HG02943 (cell line): ENCODE data around the gene VPS37C.

Source experiments
- ATAC-seq: cut with Tn5 transposase; IDR thresholded peaks from one replicate; pipeline ENCODE4 v1.9.1; 2021; ENCODE audit warnings: mild to moderate bottlenecking, low read depth, moderate library complexity; ENCODE audit not compliant: unreplicated experiment

VPS37C gene

DNA sequence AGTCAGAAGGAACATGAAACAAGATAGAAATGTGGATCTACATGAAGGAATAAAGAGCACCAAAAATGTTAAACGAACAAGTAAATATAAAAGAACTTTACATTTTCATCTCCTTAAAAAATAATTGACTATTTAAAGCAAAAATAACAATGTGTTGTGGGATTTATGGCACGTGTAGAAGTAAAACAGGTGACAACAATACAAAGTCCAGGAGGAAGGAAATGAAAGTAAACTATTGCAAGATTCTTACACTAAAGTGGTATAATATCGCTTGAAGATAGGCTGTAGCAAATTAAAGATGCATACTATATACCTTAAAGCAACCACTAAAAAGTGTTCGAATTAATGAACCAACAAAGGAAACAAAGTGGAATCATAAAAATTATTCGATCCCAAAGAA lies 5.5 kb downstream of the VPS37C start:
- ATAC-seq, result no peak

GRCh38 chr11:61155312-61155711 lies 5.9 kb downstream of the VPS37C start:
- ATAC-seq, result no peak

DNA sequence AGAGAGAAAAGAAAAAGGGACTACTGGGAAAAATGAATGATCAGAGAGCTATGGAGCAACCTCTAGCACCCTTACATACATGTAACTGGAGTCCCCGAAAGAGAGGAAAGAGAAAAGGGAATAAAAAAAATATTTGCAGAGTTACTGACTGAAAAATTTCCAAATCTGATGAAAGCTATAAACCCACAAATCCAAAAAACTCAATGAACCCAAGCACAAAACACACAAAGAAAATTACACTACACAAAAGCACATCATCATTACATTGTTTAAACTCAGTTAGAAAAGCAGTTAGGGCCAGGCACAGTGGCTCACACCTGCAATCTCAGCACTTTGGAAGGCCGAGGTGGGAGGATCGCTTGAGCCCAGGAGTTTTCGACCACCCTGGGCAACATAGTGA lies 6.7 kb downstream of the VPS37C start:
- no peak for ATAC-seq

DNA sequence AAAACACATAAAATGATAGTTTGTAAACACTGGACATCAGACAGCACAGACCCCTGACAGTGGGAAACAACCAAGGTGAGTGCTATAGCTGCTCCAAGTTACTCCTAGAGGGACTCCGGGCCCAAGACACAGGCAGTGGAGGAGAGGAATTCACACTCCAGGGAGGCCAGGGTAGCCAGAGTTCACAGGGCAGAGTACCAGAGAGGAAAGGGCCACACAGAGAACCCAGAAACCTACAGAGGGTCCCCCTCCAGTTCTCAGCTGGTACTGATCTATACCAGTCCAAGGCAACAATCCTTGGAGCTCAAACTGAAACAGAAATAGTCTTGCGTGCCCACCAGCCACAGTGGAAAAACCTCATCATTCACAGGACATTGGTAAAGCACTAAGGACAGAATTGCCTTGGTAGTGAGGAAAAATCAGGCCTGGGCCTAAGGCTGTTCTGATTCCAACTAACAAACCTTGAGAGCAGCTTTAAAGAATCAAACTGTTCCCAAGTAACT lies 7.6 kb downstream of the VPS37C start:
- ATAC-seq, result no peak

DNA sequence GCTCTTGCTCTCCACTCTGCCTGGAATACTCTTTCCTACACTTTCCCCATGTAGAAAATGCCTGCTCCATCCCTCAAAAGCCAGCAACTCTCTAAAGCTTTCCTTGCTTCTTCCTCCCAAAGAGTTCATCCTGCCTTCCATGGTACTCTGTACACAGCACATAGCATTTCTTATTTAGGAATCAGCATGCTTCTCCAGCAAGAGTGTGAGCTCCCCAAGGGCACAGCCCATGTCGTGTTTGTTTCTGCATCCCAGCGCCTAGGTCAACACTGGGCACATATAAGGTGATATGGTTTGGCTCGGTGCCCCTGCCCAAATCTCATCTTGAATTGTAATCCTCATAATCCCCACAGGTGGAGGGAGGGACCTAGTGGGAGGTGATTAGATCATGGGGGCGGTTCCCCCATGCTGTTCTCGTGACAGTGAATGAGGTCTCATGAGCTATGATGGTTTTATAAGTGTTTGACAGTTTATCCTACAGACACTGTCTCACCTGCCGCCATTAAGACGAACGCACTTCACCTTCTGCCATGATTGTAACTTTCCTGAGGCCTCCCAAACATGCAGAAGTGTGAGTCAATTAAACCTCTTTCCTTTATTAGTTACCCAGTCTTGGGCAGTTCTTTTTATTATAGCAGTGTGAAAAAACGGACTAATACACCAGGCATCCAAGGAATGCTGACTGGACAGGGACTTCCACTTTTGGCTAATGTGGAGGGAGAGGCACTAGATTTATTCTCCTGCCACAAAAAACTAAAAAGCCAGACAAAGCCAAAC lies 8.2 kb downstream of the VPS37C start:
- no peak for ATAC-seq

GRCh38 chr11:61151545-61152252 lies 9.5 kb downstream of the VPS37C start:
- no peak for ATAC-seq

DNA sequence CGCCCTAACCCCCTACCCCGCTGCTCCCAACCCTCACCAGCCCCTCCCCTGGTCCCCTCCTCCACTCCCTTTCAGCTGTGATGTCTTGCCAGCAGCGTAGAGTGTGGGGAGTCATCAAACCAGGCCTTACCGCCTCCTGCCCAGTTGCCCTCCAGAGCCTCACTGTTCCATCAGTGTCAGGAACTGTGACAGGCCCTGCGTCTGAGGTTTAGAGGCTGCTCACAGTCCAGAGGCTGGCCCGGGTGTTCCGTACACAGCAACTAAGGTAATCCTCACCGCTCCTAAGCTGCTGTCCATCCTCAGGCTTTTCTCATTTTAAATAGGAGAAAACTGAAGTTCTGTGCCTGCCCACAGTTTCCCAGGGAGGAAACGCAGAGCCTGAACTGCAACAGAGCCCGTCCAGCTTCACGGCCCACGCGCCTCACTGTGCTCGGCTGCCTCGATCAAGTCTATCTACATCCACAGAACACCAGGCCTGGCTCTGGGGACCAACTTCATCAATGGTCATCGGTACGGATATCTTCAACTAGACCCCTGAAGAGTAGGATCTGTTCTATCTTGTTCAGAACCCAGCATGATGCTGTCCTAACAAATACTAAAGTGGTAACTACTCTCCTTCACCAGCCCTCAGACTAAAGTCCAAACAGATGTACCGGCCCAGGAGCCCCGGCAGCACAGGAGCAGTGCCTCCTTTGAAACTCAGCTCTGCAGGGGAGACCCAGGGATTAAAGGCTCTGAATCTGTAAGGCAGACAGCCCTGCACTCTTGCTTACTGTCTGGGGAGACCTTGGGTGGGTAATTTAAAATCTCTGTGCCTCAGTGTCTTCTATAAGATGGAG lies 10.3 kb downstream of the VPS37C start:
- no peak for ATAC-seq

GRCh38 chr11:61149624-61150615 lies 11.3 kb downstream of the VPS37C start:
- ATAC-seq, result no peak

DNA sequence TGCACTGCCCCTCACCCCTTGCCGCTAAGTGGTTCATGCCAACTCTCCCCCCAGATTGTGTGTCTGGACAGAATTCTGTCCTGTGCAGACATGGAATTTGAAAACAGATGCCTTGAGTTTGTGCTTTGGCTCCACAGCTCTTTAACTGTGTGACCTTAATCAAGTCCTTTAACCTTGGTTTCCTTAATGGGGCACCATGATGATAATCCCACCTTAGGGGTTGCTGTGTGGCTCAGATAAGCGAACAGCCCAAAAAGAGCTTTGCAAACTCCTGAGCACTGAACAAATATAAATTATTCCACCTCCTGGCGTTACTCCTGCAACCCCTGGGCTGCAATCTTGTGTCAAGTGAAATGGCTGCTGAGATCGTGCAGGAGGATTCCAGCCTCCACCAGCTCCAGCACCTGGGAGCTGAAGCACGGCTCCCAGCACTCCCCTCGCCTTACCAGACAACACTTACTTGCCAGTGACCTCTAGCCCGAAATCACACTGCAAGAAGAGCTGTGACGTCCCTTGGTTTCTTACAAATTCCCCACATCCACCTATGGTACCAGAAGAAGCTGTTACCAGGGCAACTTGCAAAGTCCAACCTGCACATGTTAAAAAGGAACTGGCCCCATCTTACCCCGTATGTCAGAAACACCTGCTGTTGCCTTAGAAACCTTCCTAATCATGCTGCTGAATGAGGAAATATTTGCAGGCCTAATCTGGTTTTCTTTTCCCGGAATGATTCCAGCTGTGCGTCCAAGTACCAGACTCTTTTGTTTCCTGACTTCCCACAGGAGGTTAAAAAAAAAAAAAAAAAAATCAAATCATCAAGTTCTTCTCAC lies 13.2 kb downstream of the VPS37C start:
- no peak for ATAC-seq

DNA sequence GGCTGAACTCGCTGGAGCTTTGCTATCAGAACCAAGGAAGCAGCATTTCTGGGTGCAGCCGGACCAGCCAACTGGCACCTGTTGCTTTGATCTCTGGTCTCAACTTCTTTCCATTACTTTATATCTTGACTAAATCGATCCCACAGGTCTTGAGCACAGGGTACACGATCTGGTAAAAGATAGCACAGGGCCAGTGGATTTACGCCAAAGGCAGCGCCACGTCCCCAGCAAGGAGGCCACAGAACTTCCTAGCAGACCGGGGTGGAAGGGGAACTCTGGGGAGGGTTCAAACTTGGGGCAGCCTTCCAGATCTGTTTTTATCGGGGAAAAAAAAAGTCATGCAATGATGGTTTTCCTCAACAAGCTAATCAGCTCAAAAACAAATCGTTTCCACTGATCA lies 14.0 kb downstream of the VPS37C start:
- no peak for ATAC-seq

- no peak for ATAC-seq
Observed at GRCh38 chr11:61146416-61146815, 14.8 kb downstream of the VPS37C start.

GRCh38 chr11:61145228-61146005 lies 15.8 kb downstream of the VPS37C start:
- no peak for ATAC-seq

GRCh38 chr11:61144511-61145179 lies 16.6 kb downstream of the VPS37C start:
- ATAC-seq, result no peak

DNA sequence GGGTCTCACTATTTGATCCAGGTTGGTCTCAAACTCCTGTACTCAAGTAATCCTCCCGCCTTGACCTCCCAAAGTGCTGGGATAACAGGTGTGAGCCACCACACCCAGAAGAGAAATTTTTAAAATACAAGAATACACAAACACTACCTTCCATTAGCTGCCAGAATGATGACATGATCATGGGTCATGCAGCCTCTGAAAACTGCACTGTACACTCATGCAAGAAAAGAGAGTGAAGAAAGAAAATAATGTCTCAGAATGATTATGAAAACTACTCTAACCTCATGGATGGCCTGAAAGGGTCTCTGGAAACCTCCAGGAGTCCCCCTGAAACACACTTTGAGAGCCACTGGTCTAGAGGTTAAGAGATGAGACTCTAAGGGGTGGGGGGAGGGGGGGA lies 18.8 kb downstream of the VPS37C start:
- ATAC-seq, result no peak

DNA sequence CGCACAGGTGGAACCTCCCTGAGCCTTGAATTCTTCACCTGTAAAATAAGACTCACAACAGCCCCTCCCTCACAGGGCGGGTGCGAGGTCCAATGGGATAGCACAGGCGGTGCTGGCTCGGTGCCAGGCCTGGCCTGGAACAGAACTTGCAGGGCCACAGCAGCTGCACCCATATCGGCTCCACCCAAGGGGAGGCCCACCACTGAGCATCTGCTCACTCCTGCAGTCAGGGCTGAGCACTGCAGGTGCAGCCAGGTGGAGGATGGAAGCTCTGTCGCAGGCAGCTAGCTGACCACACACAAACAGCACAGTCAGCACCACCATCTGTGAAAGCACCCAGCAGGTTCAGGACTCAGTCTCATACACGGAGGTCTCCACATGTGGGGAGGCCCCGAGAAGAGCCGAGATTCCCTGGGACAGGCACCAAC lies 19.6 kb downstream of the VPS37C start:
- ATAC-seq, result no peak

DNA sequence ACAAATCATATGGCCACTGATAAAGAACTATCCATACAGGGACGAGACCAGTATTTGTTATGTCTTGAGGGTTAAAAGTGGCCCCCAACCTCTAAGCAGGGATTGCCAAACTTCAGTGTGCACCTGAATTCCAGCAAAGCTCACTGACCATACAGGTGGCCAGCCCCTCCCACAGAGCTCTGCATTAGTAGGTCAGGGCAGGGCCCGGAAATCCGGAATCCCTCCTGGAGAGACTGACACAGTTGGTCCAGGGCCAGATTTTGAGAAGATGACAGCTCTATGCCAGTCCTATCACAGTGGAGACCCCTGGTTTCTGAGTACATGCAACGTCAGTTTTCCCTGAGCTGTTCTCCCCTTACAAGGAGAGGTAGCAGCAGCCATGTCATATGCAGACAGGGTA lies 20.8 kb downstream of the VPS37C start:
- no peak for ATAC-seq

DNA sequence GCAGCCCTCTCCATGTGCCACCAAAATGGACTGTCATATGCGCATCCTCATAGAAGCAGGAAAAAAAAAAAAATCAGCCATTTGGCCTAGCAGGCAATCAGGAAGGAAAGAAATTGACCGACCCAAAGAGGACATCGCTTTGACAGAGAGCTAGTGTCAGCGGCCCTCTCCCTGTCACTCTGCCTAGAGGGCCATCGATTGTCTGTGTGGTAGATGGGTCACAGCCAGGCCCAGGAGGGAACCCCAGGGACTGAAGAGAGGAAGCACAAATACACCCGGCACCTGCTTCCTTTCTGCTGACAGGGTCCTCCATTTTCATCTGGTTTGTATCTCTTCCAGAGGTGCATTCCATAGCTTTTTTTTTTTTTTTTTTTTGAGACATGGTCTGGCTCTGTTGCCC lies 21.8 kb downstream of the VPS37C start:
- ATAC-seq, result no peak

- no peak for ATAC-seq
Observed at GRCh38 chr11:61138935-61139334, 22.3 kb downstream of the VPS37C start.
